ENCODE measurements around the gene TIMM21.

- no peak for TF ChIP-seq CTCF (IDR thresholded peaks at IDR 0.05)
- no peak for TF ChIP-seq POLR2A (IDR thresholded peaks at IDR 0.05)
- TF ChIP-seq POLR2AphosphoS5 (IDR thresholded peaks at IDR 0.05), result no peak
- no peak for TF ChIP-seq EP300 (IDR thresholded peaks at IDR 0.05; ENCODE audit: low read depth)
Observed at GRCh38 chr18:74155276-74155675, 7.0 kb downstream of the TIMM21 start.

Measured in transverse colon (tissue), 4 donors.